ENCODE data around the gene SLC4A2.

DNA sequence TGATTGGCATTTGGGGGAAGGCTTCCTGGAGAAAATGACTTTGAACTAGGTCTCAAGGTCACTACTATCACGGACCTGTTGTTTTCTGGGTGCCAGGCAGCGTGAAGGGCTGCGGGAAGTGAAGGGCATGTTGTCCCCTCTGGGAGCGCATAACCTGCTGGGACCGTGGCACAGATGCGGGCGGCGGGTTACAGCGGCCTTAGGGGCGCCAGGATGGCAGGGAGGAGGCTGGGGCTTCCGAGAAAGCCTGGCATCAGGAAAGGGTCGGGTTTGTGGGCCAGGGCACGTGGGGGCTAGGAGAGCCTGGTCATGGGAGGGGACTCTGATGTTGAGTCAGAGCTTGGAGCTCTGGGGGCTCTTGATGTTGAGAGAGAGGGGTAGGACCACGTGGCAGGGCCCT is 6.1 kb downstream of the SLC4A2 start:
- TF ChIP-seq CTCF (IDR thresholded peaks at IDR 0.05) (no peak), POLR2A (IDR thresholded peaks at IDR 0.05) (no peak)
